Osteoblast (primary cell): ENCODE data around the gene HSPB7. TPM values are rescaled to one million over a fixed set of nuclear protein-coding genes. Genes with fewer than 3 reads are reported as not detected.
A peak's percentile ranks its signal among the peaks of the same experiment; 100 is the strongest.

Experiments
- DNase-seq: peaks from one replicate; pipeline ENCODE4 v3.0.0; 2011; ENCODE audit warnings: low spot score, mixed read lengths; ENCODE audit not compliant: insufficient read length; ENCODE audit errors: missing footprints
- H2AFZ ChIP-seq: 2 replicates; pipeline ENCODE4 v1.6.0; 2011; ENCODE audit warnings: mild to moderate bottlenecking, low read length
- H3K27ac ChIP-seq: 2 replicates; pipeline ENCODE4 v1.5.1; 2011; ENCODE audit warnings: mild to moderate bottlenecking, low read depth, low read length, moderate library complexity
- H3K27me3 ChIP-seq: 2 replicates; pipeline ENCODE4 v1.6.0; 2012; ENCODE audit warnings: mild to moderate bottlenecking, control low read depth, inconsistent platforms, low read length, moderate library complexity; ENCODE audit not compliant: insufficient read depth
- H3K36me3 ChIP-seq: 2 replicates; pipeline ENCODE4 v1.5.1; 2011; ENCODE audit warnings: mild to moderate bottlenecking, low read length, control low read depth, moderate library complexity; ENCODE audit not compliant: insufficient read depth
- H3K4me1 ChIP-seq: 2 replicates; pipeline ENCODE4 v1.5.1; 2011; ENCODE audit warnings: mild to moderate bottlenecking, low read length, control low read depth, moderate library complexity; ENCODE audit not compliant: insufficient read depth
- H3K4me2 ChIP-seq: 2 replicates; pipeline ENCODE4 v1.6.0; 2011; ENCODE audit warnings: mild to moderate bottlenecking, low read length; ENCODE audit not compliant: insufficient read depth
- H3K4me3 ChIP-seq: fragments of 200-600 bp; sonication (generic); 3 replicates; pipeline ENCODE4 v1.5.1; 2012; ENCODE audit warnings: mild to moderate bottlenecking, low read length, inconsistent platforms; ENCODE audit not compliant: insufficient read depth
- H3K79me2 ChIP-seq: 2 replicates; pipeline ENCODE4 v1.6.0; 2012; ENCODE audit warnings: mild to moderate bottlenecking, low read length, control low read depth, inconsistent platforms; ENCODE audit not compliant: insufficient read depth
- H3K9me3 ChIP-seq: 2 replicates; pipeline ENCODE4 v1.5.1; 2011; ENCODE audit warnings: low read depth, low read length, control low read depth
- H4K20me1 ChIP-seq: 2 replicates; pipeline ENCODE4 v1.6.0; 2012; ENCODE audit warnings: mild to moderate bottlenecking, low read length, control low read depth; ENCODE audit not compliant: insufficient read depth
- CTCF ChIP-seq: IDR thresholded peaks from 2 replicates; pipeline ENCODE4 v1.5.1; 2011; ENCODE audit warnings: mild to moderate bottlenecking, low read depth, low read length, moderate library complexity; ENCODE audit errors: extremely low read depth
- total RNA-seq: library from RNA; depleted of rRNA; stranded (reverse); fragments of >200 nt; gene quantifications from 2 replicates; pipeline ENCODE4 v1.2.3, GENCODE V29; 2012

Gene HSPB7
- 4.1 and 6.9 TPM in 2 replicates for total RNA-seq

- Histone ChIP-seq H3K4me1 (peaks cover 58% of the 10 kb centered on the region), H3K4me3 (peak within 1 kb of the TSS; percentile 71), H3K27me3 (no peaks in the 10 kb centered on the region), H4K20me1 (no peaks in the 10 kb centered on the region), H3K79me2 (peaks cover 10% of the 10 kb centered on the region), H3K27ac (peak within 1 kb of the TSS; percentile 97), H3K36me3 (no peaks in the 10 kb centered on the region), H3K9me3 (no peaks in the 10 kb centered on the region), H2AFZ (peak within 1 kb of the TSS; percentile 81), H3K4me2 (peak within 1 kb of the TSS; percentile 84)
- TF ChIP-seq CTCF = no peak
- DNase-seq = peak; percentile 98
Observed at GRCh38 chr1:16017461-16018303, at the start of gene HSPB7. TSS of gene HSPB7 (minus strand) at chr1:16018043. CDS start at chr1:16017963, 80 bp downstream.

DNA sequence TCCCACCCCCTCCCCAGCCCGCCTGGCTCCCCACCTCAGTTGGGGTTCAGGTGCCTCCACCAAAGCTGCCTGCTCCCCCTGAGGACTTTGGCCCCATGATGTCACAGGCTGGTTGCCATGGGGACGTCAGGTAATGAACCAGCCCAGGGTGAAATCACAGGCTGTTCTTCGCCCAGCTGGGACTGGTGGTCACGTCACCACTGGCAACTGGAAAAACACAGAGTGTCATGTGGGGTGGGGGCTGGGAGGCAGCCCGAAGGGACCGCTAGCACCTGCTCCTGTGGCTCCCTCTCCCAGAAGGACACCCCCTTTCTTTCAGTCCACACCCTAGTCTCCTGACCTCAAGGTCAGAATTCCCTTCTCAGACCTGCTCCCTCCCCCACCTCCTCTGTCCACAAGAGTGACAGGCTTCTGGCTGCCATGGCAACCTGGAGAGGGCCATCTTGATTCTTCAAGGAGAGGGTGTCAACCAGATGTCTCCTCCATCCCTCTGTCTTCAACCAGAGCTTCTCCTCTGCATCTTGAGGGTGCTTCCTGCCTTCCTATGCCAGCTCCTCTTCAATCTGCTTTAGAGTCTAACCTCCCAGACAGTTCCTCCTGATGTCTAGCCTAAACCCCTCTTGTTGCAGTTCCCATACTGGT lies 49.4 kb upstream of the HSPB7 start:
- Histone ChIP-seq H3K79me2 (no peaks in the 10 kb centered on the region), H4K20me1 (no peaks in the 10 kb centered on the region), H3K27ac (no peak overlapping the region), H3K9me3 (no peaks in the 10 kb centered on the region), H3K36me3 (no peaks in the 10 kb centered on the region), H3K4me1 (no peaks in the 10 kb centered on the region), H3K4me3 (no peak overlapping the region), H3K27me3 (peaks cover 2% of the 10 kb centered on the region), H2AFZ (no peak overlapping the region), H3K4me2 (no peak overlapping the region)
- no peak for TF ChIP-seq CTCF
- DNase-seq = peak; percentile 86

DNA sequence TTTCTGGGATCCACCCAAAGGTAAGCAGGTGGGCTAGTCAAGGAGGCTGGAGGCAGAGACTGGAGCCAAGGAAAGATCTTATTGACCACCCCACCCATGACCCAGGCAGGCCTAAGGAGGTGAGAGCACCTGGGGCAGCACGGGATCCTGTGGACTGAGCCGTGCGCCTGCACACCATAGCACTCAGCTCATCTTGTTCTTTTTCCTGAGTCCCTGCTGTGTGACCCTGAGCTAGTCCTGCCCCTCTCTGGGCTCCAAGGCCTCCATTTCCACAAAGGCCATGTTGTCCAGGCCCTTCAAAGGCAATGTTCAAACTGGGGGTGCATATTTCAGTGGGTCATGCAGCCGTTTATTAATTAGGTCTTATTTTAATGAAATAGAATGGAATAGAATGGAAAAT lies 48.4 kb upstream of the HSPB7 start:
- no peak overlapping the region for H3K4me2 ChIP-seq
- no peaks in the 10 kb centered on the region for H3K79me2 ChIP-seq
- TF ChIP-seq CTCF = no peak
- peak; percentile 35 for DNase-seq
- H2AFZ ChIP-seq = no peak overlapping the region
- H3K27me3 ChIP-seq = peaks cover 2% of the 10 kb centered on the region
- H3K36me3 ChIP-seq = no peaks in the 10 kb centered on the region
- H4K20me1 ChIP-seq = no peaks in the 10 kb centered on the region
- no peaks in the 10 kb centered on the region for H3K9me3 ChIP-seq
- no peak overlapping the region for H3K27ac ChIP-seq
- no peak overlapping the region for H3K4me3 ChIP-seq
- no peaks in the 10 kb centered on the region for H3K4me1 ChIP-seq

DNA sequence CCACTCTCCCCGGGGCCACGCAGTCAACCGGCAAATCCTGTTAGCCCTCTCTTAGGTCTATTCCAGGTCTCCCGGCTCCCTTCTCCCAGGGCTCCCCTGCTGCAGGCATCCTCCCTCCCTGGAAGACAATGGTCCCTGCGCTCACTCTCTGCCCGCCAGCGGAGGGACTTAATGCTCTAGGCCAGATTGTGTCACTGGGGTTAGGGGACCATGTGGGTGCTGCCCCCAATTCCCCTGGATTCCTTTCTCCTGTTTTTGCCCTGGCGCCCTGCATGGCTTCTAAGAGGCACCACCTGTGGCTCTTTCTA lies 47.4 kb upstream of the HSPB7 start:
- peaks cover 2% of the 10 kb centered on the region for H3K27me3 ChIP-seq
- no peak overlapping the region for H2AFZ ChIP-seq
- H3K27ac ChIP-seq = no peak overlapping the region
- H3K4me1 ChIP-seq = no peaks in the 10 kb centered on the region
- TF ChIP-seq CTCF = no peak
- no peaks in the 10 kb centered on the region for H3K79me2 ChIP-seq
- H3K9me3 ChIP-seq = no peaks in the 10 kb centered on the region
- H4K20me1 ChIP-seq = no peaks in the 10 kb centered on the region
- H3K4me2 ChIP-seq = no peak overlapping the region
- H3K4me3 ChIP-seq = no peak overlapping the region
- no peaks in the 10 kb centered on the region for H3K36me3 ChIP-seq
- no peak for DNase-seq
